HG03064 (cell line): ENCODE measurements around the gene LMNB1.
"Not testable (repeated sequence)": the region's sequence is repeated elsewhere in the genome, so short reads cannot be mapped to it uniquely, and the experiment has no call there.

Source experiments
- ATAC-seq: cut with Tn5 transposase; IDR thresholded peaks from one replicate; pipeline ENCODE4 v1.9.1; 2021; ENCODE audit warnings: low read depth; ENCODE audit not compliant: unreplicated experiment

The LMNB1 gene

DNA sequence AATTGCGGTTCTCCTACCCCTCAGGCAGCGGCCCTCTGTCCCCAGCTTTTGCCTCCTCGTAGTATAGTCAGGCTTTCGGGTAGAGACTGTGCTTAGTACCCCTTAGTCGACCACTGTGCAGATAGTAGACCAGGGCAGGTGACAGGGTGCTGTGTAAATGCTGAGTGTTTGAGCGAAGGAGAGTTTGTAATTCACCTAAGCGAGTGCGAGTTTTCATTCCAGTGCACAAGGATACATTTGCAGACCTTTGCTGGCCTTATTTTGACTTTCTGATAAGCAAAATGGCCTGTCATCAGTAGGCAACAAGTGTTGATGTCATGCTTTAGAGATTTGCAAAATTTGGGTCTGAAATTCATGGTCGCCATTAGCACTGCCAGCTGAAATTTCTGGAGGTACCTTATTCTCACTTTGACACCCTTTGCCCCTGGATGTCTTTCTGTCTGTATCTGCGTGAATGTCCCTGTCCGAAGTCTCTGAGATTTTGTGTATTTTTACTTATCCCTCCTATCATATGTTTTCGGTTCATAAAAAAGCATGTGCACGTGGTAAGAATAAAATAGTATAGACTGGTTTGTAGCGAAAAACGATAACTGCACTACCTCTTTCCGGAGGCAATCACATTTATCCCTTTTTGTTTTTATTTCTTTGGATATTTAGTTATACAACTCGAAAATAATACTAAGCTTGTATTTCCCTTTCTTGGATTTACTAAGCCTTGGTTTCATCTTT, 1.9 kb downstream of the LMNB1 start:
- no peak for ATAC-seq

DNA sequence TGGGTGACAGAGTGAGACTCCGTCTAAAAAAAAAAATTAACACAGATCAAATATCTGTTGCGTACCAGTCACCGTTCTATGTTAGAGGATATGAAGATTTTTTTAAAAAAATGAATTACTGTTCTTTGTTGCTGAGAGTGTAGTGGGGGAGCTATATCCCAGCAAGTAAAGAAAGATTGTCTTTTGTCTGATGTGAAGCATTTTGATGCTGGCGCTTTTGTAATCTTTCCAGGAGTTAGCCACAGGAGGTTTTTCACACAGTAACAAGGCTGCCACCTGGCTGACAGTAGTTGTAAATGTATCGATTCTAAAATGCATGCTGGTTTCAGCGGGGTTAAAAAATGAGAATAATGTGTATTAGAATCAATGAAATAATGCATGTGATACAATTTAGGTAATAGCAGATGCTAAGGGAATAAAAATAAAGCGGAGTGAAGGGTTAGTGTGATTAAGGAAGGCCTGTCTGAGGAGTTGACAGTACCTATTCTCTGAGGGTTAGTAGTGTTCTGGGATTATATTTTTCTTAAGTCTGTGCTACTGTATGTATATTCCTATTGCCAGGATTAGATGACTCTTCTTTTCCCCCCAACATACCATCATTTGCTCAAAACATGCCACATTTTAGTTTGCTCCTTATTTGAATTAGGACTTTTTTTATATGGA, 3.4 kb downstream of the LMNB1 start:
- no peak for ATAC-seq

GRCh38 chr5:126788409-126788808, 11.5 kb downstream of the LMNB1 start:
- not testable (repeated sequence) for ATAC-seq

- no peak for ATAC-seq
Observed at GRCh38 chr5:126793097-126793496, 16.2 kb downstream of the LMNB1 start.

DNA sequence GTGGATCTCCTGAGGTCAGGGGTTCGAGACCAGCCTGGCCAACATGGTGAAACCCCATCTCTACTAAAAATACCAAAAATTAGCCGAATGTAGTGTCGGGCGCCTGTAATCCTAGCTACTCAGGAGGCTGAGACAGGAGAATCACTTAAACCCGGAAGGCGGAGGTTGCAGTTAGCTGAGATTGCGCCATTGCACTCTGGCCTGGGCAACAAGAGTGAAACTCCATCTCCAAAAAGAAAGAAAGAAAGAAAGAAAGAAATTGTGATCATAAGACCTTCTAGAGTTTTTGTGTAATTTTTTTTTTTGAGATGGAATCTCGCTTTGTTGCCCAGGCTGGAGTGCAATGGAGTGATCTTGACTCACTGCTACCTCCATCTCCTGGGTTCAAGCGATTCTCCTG, 16.7 kb downstream of the LMNB1 start:
- ATAC-seq, result not testable (repeated sequence)

GRCh38 chr5:126794157-126794828, 17.4 kb downstream of the LMNB1 start:
- no peak for ATAC-seq

GRCh38 chr5:126799780-126800179, 22.8 kb downstream of the LMNB1 start:
- no peak for ATAC-seq

DNA sequence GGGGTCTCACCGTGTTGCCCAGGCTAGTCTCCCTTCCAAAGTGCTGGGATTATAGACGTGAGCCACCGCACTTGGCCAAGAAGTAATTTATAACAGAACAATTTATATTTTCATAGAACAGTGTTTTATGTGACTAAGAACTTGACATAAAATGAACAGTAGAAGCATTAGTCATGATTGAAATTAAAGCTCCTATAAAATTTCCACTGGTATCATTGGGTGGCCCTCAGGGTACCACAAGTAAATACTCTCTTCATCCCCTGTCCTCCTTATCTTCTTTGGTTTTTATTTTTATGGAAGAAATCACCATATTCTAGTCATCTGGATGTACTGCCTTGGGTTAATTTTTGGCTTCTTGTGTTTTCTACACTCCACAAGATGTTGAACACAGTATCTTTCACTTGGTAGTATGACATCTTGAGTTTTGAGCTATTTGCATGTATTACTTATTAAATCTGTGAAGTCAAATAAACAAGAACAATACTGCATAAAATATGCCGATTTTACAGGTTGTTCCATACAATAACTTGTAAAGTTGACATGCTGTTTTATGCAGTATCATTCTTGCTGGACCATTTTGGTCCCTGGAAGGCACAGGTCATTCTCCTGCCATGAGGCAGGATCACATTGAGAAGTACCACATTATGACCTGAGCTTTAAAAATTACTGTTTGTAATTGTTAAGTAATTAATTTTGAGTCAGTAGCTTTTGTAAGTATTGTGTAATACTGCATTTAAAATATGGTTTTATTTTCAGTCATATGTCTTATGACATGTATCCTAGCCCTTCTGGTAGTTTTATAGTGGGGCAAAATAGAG, 24.4 kb downstream of the LMNB1 start:
- ATAC-seq, result no peak

DNA sequence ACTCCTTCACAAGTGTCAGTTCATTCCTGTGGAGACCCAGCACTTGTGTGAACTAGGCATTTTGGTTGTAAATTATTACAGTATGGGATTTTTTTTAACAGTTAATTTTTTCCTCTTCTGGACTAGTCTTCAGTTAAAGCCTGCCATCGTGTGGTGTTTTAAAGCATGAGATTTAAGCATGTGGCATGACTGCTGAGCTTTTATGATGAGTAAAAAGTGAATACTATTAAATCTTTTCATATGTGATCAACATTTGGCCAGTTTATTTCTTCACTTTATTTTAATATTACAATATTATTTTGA, 25.0 kb downstream of the LMNB1 start:
- ATAC-seq, result no peak

DNA sequence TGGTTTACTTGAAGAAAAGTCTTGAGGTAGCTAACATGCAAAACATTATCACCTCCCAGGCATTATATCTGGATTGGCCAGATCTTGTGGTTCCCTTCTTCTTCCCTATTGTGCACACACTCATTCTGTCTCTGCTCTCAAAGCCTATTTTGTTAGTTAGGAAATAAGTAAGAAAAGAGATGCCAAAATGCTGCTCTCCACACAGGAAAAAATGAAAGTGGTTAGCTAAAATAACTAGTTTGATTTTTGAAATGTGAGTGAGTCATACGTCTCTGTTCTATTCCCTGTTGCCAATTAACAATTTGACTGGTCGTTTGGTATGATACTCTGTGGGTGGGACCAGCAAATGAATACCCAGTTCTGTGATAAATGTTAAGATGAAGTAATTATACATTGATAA, 28.1 kb downstream of the LMNB1 start:
- ATAC-seq, result no peak

DNA sequence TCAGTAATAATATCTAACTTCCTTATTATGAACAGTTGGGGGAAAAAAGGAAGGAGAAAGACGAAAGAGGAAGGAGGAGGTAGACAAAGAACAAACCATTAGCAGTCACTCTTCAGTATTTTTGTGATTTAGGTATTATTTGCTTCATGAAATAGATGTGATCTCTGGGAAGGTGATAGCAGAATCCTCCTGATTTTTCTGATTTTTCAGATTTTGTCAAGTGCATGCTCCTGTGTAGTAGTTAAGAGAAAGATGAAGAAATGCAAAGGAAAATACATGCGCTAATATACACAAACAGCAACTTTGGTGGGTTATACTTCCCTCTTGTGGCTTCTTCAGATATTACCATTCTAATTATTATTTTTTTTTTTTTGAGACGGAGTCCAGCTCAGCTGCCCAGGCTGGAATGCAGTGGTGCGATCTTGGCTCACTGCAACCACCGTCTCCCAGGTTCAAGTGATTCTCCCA, 31.6 kb downstream of the LMNB1 start:
- ATAC-seq, result no peak

GRCh38 chr5:126809916-126810315, 33.0 kb downstream of the LMNB1 start:
- ATAC-seq, result no peak

DNA sequence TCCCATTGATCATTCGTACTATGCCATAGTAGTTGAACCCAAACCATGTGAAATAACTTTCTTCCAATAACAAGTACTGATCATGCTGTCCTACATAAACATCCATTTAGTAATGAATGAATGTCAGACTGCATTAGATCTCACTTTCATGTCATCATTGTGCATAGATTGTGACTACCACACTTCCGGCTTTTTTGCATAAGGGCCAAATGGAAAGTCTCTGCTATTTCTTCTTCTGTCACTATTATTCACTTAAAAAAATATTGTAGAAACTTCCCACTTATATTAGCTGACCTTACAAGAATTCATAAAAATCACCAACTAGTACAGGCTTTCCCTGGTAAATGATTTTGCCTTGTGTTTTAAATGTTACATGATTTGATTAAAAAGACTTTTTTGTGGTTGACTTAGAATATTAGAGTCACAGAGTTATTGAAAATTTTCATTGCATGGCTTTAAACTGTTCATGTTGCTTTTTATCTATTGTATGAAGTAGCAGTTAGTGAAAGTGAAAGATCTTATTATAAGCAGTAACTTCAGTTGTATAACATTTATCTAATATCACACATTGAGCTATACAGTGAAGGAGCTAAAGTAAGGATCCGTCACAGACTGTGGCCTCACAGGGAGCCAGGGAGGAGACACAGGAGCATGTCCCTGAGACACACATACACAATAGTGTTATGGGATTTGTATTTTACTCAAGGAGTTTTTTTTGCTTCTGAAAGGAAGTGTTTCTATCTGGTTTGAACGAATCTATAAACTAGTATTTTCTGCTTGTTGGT, 33.9 kb downstream of the LMNB1 start:
- no peak for ATAC-seq

- no peak for ATAC-seq
Observed at GRCh38 chr5:126811515-126812198, 34.7 kb downstream of the LMNB1 start.

GRCh38 chr5:126812199-126812570, 35.2 kb downstream of the LMNB1 start:
- no peak for ATAC-seq

GRCh38 chr5:126813799-126814198, 36.9 kb downstream of the LMNB1 start:
- ATAC-seq, result not testable (repeated sequence)

GRCh38 chr5:126814721-126815404, 37.9 kb downstream of the LMNB1 start:
- ATAC-seq, result no peak

DNA sequence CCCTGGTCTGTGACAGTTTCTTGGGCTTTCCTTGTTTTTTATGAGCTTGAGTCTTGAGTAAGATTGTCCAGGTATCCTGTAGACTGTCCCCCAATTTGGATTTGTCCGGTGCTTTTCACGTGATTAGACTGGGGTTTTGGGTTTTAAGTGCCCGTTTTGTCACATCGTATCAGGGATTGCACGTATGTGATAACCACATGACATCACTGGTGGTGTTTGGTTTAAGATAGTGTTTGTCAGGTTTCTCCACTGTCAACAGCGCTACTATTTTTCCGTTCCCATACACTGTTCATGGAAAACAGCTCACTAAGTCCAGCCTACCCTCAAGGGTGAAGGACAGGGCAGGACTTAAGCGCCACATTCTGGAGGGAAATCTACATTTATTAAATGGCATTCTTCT, 39.7 kb downstream of the LMNB1 start:
- ATAC-seq, result no peak

- ATAC-seq, result no peak
Observed at GRCh38 chr5:126818736-126819135, 41.8 kb downstream of the LMNB1 start.
